Left forelimb (tissue), 1 donor: ENCODE results near the gene TADA1.
"Not testable (repeated sequence)": the region's sequence is repeated elsewhere in the genome, so short reads cannot be mapped to it uniquely, and the experiment has no call there.

Source experiments
- DNase-seq: peaks from one replicate; pipeline ENCODE4 v3.0.0-alpha.2; 2018; ENCODE audit warnings: low spot score

TADA1 gene

GRCh38 chr1:166889776-166890175 is 13.7 kb upstream of the TADA1 start:
- no peak for DNase-seq

- DNase-seq: no peak
Measured at GRCh38 chr1:166888373-166889111, 12.5 kb upstream of the TADA1 start.

- DNase-seq: no peak
Measured at GRCh38 chr1:166884971-166885370, 8.9 kb upstream of the TADA1 start.

DNA sequence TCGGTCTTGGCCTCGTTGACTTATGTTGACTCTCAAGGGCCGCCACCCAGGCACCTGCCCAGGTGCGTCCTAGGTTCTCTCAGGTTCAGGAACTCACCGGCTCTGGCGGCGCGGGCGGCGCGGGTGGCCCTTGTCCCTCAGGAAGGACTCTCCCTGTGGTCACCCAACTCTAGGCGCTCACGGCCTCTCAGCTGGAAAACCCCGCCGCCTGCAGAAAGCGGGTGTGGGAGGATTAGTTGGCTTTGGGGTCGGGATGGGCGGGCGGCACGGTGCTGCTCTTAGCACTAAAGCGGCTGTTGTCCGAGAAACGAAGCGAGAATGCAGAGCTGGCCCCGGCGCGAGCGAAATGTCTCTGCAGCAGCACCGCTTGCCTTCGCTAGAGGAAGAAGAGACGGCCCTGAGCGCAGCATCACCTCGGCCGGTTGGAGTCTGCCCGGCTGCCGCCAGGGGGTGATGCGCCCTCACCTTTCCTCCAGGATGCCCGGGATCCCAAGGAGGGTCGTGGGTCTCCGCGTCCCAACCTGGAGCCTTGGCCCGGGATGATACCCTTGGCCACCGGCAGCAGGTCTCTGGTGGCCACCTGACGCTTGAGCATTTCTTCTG is 8.1 kb upstream of the TADA1 start:
- peak; percentile 75 for DNase-seq

- DNase-seq: no peak
Measured at GRCh38 chr1:166882893-166883292, 6.8 kb upstream of the TADA1 start.

GRCh38 chr1:166878173-166878917 is 2.3 kb upstream of the TADA1 start:
- DNase-seq: not testable (repeated sequence)

- DNase-seq: no peak
Measured at GRCh38 chr1:166876540-166876838, 425 bp upstream of the TADA1 start.

- no peak for DNase-seq
Measured at GRCh38 chr1:166875302-166875733, 746 bp downstream of the TADA1 start.

DNA sequence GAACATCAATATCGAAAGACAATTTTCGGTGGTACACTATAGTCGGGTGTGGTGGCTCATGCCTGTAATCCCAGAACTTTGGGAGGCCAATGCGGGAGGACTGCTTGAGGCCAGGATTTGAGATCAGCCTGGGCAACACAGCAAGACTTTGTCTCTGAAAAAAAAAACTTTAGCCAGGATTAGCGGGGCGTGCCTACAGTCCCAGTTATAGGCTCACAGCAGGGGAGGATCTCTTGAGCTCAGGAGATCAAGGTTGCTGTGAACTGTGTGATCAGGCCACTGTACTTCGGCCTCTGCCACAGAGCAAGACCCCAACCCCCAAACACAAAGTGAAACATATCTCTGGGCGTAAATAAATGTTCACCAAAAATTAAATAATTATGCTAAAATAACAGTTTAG is 1.6 kb downstream of the TADA1 start:
- no peak for DNase-seq

GRCh38 chr1:166870584-166870983 is 5.5 kb downstream of the TADA1 start:
- DNase-seq: no peak

DNA sequence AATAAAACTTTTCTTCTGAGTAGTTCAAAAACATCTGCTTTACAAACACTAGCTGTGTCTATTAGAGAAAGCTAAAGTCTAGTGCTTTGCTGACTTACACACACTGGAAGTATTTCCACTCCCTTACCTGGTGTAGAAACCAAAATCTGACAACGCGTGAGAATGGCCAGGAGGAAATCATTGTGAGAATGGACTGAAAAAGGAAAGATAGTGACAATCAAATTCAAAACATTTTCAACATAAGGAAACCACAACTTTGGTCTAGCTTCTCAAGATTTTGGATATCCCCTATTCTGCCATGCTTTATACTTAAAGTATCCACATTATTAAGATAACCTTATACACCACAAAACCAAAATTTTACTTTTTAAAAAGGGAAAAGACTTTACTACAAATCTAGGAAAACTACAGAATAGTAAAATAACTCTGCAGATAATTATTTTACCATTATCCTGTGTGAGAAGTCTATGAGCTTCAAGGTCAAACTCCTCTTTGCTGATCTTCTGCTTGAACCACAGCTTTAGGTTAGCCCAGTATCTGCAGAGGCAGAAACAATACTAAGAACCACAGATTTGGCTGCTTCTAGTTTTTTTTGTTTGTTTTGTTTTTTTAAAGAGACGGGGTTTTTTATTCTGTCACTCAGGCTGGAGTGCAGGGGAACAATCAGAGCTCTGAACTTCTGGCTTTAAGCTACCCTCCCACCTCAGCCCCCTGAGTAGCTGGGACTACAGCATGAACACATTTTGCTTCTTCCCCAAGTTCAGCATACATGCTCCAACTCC is 6.6 kb downstream of the TADA1 start:
- no peak for DNase-seq

DNA sequence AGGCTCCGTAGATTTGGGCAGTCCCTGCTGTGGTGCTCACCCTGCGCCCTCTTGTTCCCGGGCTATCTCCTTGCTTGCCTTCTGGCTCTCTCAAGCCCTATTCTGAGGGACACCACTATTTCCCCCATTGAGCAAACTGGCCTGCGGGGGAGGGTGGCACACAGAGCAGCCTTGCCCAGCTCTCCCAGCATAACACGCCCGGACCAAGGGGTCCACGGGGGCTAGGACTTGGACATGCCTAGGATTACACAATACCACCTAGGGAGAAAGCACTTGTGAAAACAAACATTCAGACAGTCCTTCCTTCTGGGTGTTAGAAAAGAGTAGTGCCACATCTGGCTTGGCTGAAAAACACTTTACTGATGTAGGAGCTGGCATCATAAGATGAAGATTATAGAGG is 7.4 kb downstream of the TADA1 start:
- DNase-seq: no peak

DNA sequence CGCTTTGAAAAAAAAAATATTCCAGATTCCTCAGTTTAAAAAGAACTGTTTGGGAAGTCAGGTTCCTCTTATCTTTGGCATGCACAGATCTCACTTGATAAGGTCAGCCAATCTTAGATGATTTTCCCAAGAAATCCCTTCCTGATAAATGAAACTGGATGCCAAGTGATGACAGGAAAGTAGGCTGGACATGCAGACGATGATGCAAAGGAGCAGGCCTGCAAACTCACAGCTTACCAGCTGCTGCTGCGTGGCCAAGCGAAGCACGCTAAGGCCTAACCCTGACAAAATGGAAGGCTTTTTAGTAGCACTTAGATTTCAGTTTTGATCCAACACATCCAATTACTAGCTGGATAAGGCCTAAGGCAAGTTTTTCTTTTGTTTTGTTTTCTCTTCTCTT is 10.1 kb downstream of the TADA1 start:
- no peak for DNase-seq

- DNase-seq: no peak
Measured at GRCh38 chr1:166859597-166859996, 16.5 kb downstream of the TADA1 start.

DNA sequence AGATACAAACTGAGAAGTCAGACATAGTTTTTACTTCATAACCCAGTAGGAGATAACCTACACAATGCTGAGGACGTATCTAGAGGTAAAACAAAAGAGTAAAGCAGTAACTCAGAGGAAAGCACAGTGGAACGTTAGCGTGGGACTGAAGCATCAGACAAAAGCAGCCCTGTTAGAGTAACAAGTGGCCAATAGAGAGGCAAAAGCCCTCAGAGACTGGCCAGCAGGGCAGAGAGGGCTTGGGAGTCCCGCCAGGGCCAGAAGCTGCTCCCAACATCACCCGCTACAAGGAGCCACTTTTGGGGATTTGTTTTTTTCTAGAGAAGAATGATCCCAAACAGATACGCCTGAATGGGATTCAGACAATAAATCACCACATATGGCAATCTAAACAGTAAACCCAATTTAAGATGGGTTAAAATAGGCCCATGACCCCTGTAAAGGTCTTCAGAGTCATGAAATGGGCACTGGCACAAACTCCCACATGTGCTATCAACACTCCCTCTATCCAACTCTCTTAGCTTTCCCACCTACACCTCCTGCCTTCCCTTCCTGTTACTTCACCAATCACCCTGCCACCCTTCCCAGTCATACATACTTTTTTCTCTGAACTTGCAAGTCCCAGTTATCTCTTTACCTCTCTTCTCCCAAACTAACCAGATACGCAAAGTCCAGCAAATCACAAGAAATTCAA is 17.2 kb downstream of the TADA1 start:
- DNase-seq: no peak

GRCh38 chr1:166857995-166858394 is 18.1 kb downstream of the TADA1 start:
- no peak for DNase-seq

GRCh38 chr1:166855558-166855957 is 20.5 kb downstream of the TADA1 start:
- no peak for DNase-seq

GRCh38 chr1:166852918-166853317 is 23.1 kb downstream of the TADA1 start:
- no peak for DNase-seq

- DNase-seq: no peak
Measured at GRCh38 chr1:166849135-166849534, 26.9 kb downstream of the TADA1 start.

DNA sequence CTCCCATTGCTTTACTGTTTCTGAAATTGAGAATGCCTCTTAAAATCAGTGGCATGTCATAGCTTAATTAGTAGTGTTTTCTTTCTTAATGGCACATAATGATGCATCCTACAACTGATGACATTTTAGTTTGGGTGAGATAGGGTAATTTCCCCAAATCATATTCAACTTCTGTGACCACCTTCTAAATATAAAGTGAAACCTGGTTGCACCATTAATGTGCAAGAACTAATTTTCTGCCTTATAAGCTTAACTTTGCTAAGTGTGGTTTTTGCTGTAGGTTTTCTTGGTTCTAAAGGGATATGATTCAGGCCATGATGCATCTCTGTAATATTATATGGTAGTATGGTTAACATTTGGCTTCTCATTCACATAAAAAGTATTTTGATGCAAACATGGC is 27.9 kb downstream of the TADA1 start:
- DNase-seq: no peak

DNA sequence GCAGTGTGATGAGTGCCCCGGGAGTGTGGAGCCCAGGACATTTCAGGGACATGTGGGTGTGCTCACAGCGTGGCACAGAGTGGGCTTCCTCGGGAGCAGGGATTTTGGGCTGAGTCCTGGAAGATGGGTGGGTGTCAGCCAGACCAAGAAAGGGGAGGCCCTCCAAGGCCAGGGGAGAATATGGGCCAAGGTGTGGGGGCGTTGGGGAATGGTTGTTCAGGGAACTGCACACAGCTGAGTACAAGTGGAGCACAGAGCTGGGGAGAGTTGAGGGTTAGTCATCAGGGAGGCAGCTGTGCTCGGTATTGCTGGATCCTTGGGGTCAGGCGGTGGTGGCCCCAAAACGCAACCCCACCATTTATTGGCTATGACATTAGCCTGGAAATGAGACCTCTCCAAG is 31.3 kb downstream of the TADA1 start:
- DNase-seq: no peak
